Measurements from ENCODE around the gene UHMK1.

GRCh38 chr1:162551969-162552683 lies 54.5 kb downstream of the UHMK1 start:
- TF ChIP-seq CTCF (IDR thresholded peaks at IDR 0.05) = no peak
- TF ChIP-seq POLR2A (IDR thresholded peaks at IDR 0.05) = no peak
